ENCODE measurements around the gene ZNF512B. TPM values are rescaled to one million over a fixed set of nuclear protein-coding genes. Genes with fewer than 3 reads are reported as not detected.

ZNF512B gene
- total and polyA plus RNA-seq, 2 experiments from 2014 or later = 6.1 to 28.8 TPM

DNA sequence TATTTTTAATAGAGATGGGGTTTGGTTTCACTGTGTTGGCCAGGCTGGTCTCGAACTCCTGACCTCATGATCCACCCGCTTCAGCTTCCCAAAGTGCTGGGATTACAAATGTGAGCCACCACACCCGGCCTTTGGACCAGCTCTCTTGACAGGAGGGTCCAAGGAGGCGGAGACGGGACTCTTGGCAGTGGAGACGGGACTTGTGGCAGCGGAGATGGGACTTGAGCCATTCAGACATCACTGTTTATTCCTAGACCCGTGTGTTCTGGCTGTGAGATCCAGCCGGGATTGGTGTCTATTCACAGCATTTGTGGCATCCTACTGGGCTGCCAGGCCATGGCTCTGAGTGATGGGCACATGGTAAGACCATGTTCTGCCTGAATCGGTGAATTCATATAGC is 36.8 kb upstream of the ZNF512B start:
- ATAC-seq = no peak
- Histone ChIP-seq H4K20me1 (replicated peaks; ENCODE audit: insufficient read depth) (peaks cover 7% of the 10 kb centered on the region), H3K27ac (ENCODE audit: low read depth) (no peak overlapping the region), H2AFZ (no peak overlapping the region), H3F3A (replicated peaks; ENCODE audit: low read depth) (0 out of 2 replicates have a peak, but pooled peaks cover 8% of the 10 kb centered on the region), H3K9me2 (ENCODE audit: insufficient read depth) (no peaks in the 10 kb centered on the region), H3K36me3 (ENCODE audit: insufficient read depth) (peaks cover 34% of the 10 kb centered on the region; the same call in 1 of the 2 replicates), H3K4me2 (no peak overlapping the region), H3K79me2 (replicated peaks; ENCODE audit: insufficient read depth) (peaks cover 15% of the 10 kb centered on the region), H3K4me1 (ENCODE audit: insufficient read depth) (no peaks in the 10 kb centered on the region), H3K27me3 (ENCODE audit: insufficient read depth) (no peaks in the 10 kb centered on the region), H3K4me3 (no peak overlapping the region)
- Mint-ChIP-seq H3K36me3 (ENCODE audit: low read depth) (peaks cover 76% of the 10 kb centered on the region), H3K27me3 (ENCODE audit: insufficient read depth, low read depth, poor library complexity) (no peaks in the 10 kb centered on the region), H3K27ac (no peak overlapping the region), H3K4me1 (no peaks in the 10 kb centered on the region), H3K4me3 (no peak overlapping the region), H3K9me3 (no peaks in the 10 kb centered on the region)
- no peak for DNase-seq (ENCODE audit: low spot score)
- TF ChIP-seq, protein P1, sequence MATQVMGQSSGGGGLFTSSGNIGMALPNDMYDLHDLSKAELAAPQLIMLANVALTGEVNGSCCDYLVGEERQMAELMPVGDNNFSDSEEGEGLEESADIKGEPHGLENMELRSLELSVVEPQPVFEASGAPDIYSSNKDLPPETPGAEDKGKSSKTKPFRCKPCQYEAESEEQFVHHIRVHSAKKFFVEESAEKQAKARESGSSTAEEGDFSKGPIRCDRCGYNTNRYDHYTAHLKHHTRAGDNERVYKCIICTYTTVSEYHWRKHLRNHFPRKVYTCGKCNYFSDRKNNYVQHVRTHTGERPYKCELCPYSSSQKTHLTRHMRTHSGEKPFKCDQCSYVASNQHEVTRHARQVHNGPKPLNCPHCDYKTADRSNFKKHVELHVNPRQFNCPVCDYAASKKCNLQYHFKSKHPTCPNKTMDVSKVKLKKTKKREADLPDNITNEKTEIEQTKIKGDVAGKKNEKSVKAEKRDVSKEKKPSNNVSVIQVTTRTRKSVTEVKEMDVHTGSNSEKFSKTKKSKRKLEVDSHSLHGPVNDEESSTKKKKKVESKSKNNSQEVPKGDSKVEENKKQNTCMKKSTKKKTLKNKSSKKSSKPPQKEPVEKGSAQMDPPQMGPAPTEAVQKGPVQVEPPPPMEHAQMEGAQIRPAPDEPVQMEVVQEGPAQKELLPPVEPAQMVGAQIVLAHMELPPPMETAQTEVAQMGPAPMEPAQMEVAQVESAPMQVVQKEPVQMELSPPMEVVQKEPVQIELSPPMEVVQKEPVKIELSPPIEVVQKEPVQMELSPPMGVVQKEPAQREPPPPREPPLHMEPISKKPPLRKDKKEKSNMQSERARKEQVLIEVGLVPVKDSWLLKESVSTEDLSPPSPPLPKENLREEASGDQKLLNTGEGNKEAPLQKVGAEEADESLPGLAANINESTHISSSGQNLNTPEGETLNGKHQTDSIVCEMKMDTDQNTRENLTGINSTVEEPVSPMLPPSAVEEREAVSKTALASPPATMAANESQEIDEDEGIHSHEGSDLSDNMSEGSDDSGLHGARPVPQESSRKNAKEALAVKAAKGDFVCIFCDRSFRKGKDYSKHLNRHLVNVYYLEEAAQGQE (IDR thresholded peaks at IDR 0.05; ENCODE audit: unreplicated experiment) = no peak
- TF ChIP-seq CREB1 (CRISPR knock-in tag; IDR thresholded peaks at IDR 0.05; ENCODE audit: low read depth) (no peak), ZNF114 (CRISPR knock-in tag; IDR thresholded peaks at IDR 0.05) (no peak), EZH2 (IDR thresholded peaks at IDR 0.05; ENCODE audit: low read depth, unreplicated experiment) (no peak), NANOG (IDR thresholded peaks at IDR 0.05; ENCODE audit: borderline replicate concordance) (no peak)
- TF ChIP-seq, protein P2, sequence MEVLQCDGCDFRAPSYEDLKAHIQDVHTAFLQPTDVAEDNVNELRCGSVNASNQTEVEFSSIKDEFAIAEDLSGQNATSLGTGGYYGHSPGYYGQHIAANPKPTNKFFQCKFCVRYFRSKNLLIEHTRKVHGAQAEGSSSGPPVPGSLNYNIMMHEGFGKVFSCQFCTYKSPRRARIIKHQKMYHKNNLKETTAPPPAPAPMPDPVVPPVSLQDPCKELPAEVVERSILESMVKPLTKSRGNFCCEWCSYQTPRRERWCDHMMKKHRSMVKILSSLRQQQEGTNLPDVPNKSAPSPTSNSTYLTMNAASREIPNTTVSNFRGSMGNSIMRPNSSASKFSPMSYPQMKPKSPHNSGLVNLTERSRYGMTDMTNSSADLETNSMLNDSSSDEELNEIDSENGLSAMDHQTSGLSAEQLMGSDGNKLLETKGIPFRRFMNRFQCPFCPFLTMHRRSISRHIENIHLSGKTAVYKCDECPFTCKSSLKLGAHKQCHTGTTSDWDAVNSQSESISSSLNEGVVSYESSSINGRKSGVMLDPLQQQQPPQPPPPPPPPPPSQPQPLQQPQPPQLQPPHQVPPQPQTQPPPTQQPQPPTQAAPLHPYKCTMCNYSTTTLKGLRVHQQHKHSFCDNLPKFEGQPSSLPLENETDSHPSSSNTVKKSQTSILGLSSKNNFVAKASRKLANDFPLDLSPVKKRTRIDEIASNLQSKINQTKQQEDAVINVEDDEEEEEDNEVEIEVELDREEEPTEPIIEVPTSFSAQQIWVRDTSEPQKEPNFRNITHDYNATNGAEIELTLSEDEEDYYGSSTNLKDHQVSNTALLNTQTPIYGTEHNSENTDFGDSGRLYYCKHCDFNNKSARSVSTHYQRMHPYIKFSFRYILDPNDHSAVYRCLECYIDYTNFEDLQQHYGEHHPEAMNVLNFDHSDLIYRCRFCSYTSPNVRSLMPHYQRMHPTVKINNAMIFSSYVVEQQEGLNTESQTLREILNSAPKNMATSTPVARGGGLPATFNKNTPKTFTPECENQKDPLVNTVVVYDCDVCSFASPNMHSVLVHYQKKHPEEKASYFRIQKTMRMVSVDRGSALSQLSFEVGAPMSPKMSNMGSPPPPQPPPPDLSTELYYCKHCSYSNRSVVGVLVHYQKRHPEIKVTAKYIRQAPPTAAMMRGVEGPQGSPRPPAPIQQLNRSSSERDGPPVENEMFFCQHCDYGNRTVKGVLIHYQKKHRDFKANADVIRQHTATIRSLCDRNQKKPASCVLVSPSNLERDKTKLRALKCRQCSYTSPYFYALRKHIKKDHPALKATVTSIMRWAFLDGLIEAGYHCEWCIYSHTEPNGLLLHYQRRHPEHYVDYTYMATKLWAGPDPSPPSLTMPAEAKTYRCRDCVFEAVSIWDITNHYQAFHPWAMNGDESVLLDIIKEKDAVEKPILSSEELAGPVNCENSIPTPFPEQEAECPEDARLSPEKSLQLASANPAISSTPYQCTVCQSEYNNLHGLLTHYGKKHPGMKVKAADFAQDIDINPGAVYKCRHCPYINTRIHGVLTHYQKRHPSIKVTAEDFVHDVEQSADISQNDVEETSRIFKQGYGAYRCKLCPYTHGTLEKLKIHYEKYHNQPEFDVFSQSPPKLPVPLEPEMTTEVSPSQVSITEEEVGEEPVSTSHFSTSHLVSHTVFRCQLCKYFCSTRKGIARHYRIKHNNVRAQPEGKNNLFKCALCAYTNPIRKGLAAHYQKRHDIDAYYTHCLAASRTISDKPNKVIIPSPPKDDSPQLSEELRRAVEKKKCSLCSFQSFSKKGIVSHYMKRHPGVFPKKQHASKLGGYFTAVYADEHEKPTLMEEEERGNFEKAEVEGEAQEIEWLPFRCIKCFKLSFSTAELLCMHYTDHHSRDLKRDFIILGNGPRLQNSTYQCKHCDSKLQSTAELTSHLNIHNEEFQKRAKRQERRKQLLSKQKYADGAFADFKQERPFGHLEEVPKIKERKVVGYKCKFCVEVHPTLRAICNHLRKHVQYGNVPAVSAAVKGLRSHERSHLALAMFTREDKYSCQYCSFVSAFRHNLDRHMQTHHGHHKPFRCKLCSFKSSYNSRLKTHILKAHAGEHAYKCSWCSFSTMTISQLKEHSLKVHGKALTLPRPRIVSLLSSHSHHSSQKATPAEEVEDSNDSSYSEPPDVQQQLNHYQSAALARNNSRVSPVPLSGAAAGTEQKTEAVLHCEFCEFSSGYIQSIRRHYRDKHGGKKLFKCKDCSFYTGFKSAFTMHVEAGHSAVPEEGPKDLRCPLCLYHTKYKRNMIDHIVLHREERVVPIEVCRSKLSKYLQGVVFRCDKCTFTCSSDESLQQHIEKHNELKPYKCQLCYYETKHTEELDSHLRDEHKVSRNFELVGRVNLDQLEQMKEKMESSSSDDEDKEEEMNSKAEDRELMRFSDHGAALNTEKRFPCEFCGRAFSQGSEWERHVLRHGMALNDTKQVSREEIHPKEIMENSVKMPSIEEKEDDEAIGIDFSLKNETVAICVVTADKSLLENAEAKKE (CRISPR knock-in tag; IDR thresholded peaks at IDR 0.05) = no peak
